ENCODE measurements around the gene MSRB1. TPM values are rescaled to one million over a fixed set of nuclear protein-coding genes. Genes with fewer than 3 reads are reported as not detected.
A peak's percentile ranks its signal among the peaks of the same experiment; 100 is the strongest.

MSRB1 gene, protein sequence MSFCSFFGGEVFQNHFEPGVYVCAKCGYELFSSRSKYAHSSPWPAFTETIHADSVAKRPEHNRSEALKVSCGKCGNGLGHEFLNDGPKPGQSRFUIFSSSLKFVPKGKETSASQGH
- 30.4 TPM for polyA plus RNA-seq (2012; ENCODE audit: insufficient read depth, insufficient read length, low read depth)

GRCh38 chr16:1942810-1943726 lies at the start of gene MSRB1:
Gene MSRB1, minus strand, starts transcription at chr16:1943199. Its CDS starts 43 bp downstream, at chr16:1943156.
- Histone ChIP-seq H3K36me3 (peaks cover 3% of the 10 kb centered on the region; the same call in 1 of the 2 replicates), H3K4me1 (peaks cover 5% of the 10 kb centered on the region; the same call in 1 of the 2 replicates), H3K27me3 (no peaks in the 10 kb centered on the region), H3K4me3 (ENCODE audit: low read depth, low read length) (peak within 1 kb of the TSS; percentile 83), H3K9me3 (no peaks in the 10 kb centered on the region)
- TF ChIP-seq, protein P1, sequence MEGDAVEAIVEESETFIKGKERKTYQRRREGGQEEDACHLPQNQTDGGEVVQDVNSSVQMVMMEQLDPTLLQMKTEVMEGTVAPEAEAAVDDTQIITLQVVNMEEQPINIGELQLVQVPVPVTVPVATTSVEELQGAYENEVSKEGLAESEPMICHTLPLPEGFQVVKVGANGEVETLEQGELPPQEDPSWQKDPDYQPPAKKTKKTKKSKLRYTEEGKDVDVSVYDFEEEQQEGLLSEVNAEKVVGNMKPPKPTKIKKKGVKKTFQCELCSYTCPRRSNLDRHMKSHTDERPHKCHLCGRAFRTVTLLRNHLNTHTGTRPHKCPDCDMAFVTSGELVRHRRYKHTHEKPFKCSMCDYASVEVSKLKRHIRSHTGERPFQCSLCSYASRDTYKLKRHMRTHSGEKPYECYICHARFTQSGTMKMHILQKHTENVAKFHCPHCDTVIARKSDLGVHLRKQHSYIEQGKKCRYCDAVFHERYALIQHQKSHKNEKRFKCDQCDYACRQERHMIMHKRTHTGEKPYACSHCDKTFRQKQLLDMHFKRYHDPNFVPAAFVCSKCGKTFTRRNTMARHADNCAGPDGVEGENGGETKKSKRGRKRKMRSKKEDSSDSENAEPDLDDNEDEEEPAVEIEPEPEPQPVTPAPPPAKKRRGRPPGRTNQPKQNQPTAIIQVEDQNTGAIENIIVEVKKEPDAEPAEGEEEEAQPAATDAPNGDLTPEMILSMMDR (IDR thresholded peaks at IDR 0.05; ENCODE audit: low read depth, low read length) = no peak
- DNase-seq = peak; percentile 100

- H3K4me3 ChIP-seq (ENCODE audit: low read depth, low read length) = no peak overlapping the region
- no peaks in the 10 kb centered on the region for H3K4me1 ChIP-seq
- peaks cover 10% of the 10 kb centered on the region for H3K9me3 ChIP-seq
- TF ChIP-seq, protein P1 (IDR thresholded peaks at IDR 0.05; ENCODE audit: low read depth, low read length) = no peak
- DNase-seq = peak; percentile 98
- H3K27me3 ChIP-seq = peaks cover 29% of the 10 kb centered on the region
- H3K36me3 ChIP-seq = peaks cover 11% of the 10 kb centered on the region
Measured at GRCh38 chr16:1991948-1992703, 49.1 kb upstream of the MSRB1 start.

- Histone ChIP-seq H3K4me3 (ENCODE audit: low read depth, low read length) (no peak overlapping the region), H3K36me3 (peaks cover 11% of the 10 kb centered on the region), H3K4me1 (no peaks in the 10 kb centered on the region), H3K27me3 (peaks cover 29% of the 10 kb centered on the region), H3K9me3 (peaks cover 10% of the 10 kb centered on the region)
- TF ChIP-seq, protein P1 (IDR thresholded peaks at IDR 0.05; ENCODE audit: low read depth, low read length) = no peak
- no peak for DNase-seq
Measured at GRCh38 chr16:1991588-1991947, 48.6 kb upstream of the MSRB1 start.

- H3K4me1 ChIP-seq = no peaks in the 10 kb centered on the region
- peaks cover 10% of the 10 kb centered on the region for H3K9me3 ChIP-seq
- no peak for DNase-seq
- TF ChIP-seq, protein P1 (IDR thresholded peaks at IDR 0.05; ENCODE audit: low read depth, low read length) = no peak
- no peak overlapping the region for H3K4me3 ChIP-seq (ENCODE audit: low read depth, low read length)
- peaks cover 29% of the 10 kb centered on the region for H3K27me3 ChIP-seq
- H3K36me3 ChIP-seq = peaks cover 16% of the 10 kb centered on the region
Measured at GRCh38 chr16:1991135-1991551, 48.1 kb upstream of the MSRB1 start.

- Histone ChIP-seq H3K27me3 (peaks cover 29% of the 10 kb centered on the region), H3K36me3 (peaks cover 20% of the 10 kb centered on the region), H3K4me1 (no peaks in the 10 kb centered on the region), H3K9me3 (peaks cover 10% of the 10 kb centered on the region), H3K4me3 (ENCODE audit: low read depth, low read length) (peak overlapping the region; percentile 46)
- no peak for DNase-seq
- TF ChIP-seq, protein P1 (IDR thresholded peaks at IDR 0.05; ENCODE audit: low read depth, low read length) = no peak
Measured at GRCh38 chr16:1990351-1991134, 47.5 kb upstream of the MSRB1 start.
